HTERT RPE-1 (cell line): ENCODE results near the gene NEDD4.
"Not testable (repeated sequence)": the region's sequence is repeated elsewhere in the genome, so short reads cannot be mapped to it uniquely, and the experiment has no call there.

Experiments used
- in situ Hi-C: fragments of 300-500 bp; cut with MboI; formaldehyde crosslinking; loops from 4 replicates; pipeline ENCODE4 v1.14.3; 2020; ENCODE audit warnings: low sequenced_read_pairs

NEDD4 gene

DNA sequence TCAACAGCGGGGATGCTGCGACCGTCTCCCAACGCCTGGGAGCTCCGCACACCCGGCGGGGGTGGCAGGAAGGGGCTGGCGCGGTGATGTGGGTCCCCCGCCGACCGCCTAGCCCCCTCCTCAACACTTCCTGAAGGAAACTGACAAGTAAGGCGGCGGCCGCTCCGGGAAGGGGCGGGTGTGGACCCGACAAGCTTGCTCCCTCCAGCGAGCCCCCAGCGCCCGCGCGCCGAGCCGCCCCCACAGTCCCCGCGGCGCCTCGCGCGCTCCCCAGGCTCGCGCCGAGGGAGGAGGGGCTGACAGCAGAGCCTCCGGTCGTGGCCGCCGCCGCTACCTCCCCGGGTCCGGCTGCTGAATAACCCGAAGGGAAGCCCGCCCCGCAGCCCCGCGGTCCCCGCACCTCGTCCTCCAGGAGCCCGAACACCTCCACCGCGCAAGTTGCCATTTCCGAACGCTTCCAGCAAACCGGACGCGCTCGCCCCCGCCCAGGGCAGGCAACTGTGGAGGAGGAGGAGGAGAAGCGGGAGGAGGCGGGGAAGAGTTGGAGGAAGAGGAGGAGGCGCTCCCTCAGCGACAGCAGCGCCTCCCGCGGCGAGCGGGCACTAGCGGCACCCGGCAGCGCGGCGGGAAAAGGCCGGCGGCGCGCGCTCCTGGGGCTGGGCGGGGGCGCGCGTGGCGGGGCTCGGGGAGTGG lies at the start of gene NEDD4:
NEDD4 (minus strand) TSS at position 502 of the 693 bp plus-strand sequence; CDS start at position 445, 57 bp downstream.
- in situ Hi-C loops: no loop called here

GRCh38 chr15:56042498-56042897 lies 49.1 kb upstream of the NEDD4 start:
- in situ Hi-C loops: no loop called here

DNA sequence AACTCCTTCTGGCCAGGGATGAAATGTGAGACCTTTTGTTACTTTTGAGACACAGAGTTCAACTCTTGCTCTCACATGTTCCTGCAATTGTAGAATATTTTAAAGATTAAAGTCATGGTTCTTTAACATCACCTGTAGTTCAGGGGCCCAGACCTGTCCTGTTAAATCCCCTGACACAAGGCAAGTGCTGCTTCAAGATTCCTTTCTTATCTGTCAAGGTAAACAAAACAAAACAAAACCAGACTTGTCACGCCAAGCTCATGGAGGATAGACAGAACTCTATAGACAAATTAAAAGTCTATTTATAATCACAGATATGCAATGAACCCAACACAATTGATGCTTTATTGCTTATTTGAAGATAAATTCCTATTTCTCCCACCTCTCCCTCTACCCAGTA lies 48.6 kb upstream of the NEDD4 start:
- in situ Hi-C loops: no loop called here

- in situ Hi-C loops: no loop called here
Measured at GRCh38 chr15:56040081-56041035, 46.9 kb upstream of the NEDD4 start.

DNA sequence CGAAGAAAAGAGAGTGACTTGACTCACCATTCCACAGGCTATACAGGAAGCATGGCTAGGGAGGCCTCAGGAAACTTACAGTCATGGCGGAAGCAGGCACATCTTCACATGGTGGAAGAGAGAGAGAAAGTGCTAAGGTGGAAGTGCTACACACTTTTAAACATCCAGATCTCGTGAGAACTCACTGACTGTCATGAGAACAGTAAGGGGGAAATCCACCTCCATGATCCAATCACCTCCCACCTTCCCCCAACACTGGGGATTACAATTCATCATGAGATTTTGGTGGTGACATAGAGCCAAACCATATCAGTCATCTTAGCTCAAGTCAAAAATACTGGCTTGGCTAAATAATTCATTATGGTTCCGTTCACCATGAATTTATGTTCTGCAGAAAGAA lies 45.3 kb upstream of the NEDD4 start:
- in situ Hi-C loops: no loop called here

- in situ Hi-C loops: no loop called here
Measured at GRCh38 chr15:56038015-56038414, 44.6 kb upstream of the NEDD4 start.

DNA sequence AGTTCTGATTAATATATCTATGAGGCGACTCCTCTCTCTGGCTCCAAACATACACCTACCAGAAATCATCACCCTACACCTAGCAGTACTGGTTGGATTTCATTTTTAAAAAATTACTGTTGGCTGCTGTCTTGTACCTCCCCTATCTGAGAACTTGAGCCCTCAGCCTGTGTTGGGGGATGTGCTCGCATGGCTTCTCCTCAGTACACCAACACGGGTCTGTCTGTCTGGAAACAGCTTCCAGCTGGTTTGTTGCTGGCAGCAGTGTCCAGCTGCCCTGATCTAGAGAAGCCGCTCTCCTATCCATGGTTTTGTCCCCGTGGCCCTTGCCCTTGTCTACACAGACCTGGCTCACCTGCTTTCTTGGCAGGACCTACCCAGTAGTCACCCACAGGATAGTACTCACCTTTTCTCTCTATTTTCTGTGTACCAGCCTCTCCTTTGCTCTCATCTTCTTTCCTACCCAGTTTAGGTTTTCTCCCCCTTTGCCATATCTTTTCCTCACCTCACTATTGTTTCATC lies 43.2 kb upstream of the NEDD4 start:
- in situ Hi-C loops: no loop called here

GRCh38 chr15:56035166-56035565 lies 41.8 kb upstream of the NEDD4 start:
- in situ Hi-C loops: no loop called here

DNA sequence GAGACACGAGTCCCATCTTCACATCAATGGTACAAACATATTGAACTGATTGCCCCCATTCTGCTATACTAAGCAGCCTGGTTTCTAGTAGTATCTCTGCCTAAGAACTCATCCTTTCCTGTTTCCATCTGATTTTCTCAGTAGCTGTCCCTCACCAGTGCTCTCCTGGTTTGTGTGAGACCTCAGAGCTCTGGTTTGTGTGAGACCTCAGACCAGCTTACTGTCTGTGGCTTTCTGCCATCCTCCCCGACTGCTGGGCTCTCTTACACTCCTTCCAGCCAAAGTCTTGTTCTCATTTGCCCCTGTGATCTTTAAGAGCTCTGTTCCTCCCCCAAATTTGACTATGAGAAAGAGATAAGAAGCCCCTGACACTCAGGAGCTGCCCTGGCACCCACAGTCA lies 41.1 kb upstream of the NEDD4 start:
- in situ Hi-C loops: no loop called here

DNA sequence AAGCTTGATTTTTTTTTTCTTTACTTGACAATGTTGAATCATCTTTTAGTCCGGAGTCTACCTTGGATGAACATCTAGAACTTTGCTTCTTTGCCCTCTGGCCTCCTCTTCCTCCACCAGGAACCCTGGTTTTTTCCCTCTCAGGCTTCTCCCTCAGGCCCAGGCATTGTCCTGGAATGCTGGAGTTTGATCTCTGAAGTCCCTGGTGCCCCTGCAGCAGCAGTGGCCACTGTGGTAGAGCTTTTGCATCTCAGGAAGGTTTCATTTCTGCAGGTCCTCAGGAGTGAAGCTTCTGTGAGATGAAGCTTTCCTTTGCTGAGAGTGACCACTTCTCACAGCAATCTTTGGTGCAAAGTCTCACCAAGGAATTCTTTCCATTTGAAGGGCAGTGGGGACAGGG lies 39.0 kb upstream of the NEDD4 start:
- in situ Hi-C loops: no loop called here

GRCh38 chr15:56031836-56032235 lies 38.4 kb upstream of the NEDD4 start:
- in situ Hi-C loops: no loop called here

DNA sequence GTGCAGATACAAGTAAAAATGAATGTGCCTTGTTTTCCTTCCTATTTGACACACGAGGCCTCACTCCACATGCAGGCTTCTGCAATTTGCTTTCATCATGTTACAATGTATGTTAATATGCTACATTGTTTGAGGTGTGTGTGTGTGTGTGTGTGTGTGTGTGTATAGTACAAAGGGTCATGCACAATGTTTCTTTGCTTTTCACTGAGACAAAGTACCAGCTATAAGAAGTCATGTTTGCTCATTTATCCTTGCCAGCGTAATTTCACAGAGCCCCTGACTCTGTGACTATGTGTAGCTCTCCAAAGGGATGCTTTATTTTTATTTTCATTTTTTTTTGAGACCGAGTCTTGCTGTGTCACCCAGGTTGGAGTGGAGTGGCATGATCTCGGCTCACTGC lies 38.0 kb upstream of the NEDD4 start:
- in situ Hi-C loops: no loop called here

DNA sequence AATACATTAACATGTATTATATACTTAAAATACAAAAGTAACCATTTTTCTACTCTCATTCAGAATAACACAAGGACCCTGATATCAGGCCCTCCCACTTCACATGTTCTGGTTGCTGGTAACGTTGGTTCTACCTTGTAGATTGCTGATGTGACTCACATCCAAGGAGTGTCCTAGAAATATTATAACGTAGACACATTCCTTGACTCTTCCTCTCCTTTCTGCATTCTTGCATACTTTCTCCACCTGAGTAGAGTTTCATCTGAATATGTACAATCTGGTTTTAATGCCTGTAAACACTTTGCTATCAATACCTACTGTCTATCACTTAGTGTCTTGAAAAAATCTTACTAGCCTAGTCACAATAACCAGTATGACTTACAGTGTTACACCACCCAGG lies 35.0 kb upstream of the NEDD4 start:
- in situ Hi-C loops: no loop called here

DNA sequence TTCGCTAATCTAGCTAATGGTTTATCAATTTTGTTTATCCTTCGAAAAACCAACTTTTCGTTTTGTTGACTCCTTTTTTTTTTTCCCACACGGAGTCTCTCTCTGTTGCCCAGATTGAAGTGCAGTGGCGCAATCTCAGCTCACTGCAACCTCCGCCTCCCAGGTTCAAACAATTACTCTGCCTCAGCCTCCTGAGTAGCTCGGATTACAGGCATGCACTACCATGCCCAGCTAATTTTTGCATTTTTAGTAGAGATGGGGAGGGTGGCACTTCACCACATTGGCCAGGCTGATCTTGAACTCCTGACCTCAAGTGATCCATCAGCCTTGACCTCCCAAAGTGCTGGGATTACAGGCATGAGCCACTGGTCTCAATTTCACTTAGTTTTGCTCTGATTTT lies 29.7 kb upstream of the NEDD4 start:
- in situ Hi-C loops: not testable (repeated sequence)

DNA sequence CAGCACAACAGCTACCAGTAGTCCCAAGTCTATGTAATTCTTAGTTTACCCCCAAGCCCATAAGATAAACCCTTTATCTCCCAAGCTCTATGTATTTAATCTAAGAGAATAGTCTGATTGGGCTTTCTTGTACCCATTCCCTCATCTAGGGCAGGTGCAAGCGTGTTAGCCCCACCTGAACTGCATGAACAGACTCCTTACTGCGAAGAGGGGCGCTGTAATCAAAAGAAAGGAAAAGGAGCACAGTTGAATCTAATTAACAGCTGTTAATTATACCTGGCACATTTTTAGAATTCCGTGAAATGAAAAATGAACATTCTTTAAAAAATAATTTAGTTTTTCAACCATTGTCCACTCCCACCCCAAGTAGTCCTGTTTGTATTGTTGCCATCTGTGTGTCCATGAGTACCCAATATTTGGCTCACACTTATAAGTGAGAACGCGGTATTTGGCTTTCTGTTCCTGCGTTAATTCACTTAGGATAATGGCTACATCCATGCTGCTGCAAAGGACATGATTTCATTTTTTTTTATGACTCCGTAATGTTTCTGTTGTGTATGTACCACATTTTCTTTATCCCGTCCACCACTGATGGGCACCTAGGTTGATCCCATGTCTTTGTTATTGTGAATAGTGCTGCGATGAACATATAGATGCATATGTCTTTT lies 26.5 kb upstream of the NEDD4 start:
- in situ Hi-C loops: no loop called here

GRCh38 chr15:56019060-56019793 lies 25.8 kb upstream of the NEDD4 start:
- in situ Hi-C loops: no loop called here

DNA sequence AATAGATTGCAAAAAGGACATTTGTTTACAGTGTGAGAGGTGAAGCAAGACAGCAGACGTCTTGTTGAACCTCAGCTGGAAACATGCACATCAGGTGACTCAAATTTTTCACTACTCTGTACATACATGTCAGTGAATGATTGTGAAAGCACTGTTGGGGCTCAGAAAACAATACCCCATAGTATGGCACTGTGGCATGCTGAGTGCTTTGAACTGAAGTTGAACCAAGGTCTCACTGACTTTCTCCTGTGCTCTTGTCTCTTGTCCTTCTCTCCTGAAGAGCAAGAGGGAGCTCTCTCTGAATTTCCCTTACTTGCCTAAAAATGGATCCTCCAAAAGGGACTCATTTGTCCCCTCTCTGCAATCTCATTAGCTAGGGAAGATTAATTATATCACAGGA lies 24.5 kb upstream of the NEDD4 start:
- in situ Hi-C loops: no loop called here

- in situ Hi-C loops: no loop called here
Measured at GRCh38 chr15:56017511-56017910, 24.1 kb upstream of the NEDD4 start.

- in situ Hi-C loops: no loop called here
Measured at GRCh38 chr15:56016281-56016680, 22.9 kb upstream of the NEDD4 start.

DNA sequence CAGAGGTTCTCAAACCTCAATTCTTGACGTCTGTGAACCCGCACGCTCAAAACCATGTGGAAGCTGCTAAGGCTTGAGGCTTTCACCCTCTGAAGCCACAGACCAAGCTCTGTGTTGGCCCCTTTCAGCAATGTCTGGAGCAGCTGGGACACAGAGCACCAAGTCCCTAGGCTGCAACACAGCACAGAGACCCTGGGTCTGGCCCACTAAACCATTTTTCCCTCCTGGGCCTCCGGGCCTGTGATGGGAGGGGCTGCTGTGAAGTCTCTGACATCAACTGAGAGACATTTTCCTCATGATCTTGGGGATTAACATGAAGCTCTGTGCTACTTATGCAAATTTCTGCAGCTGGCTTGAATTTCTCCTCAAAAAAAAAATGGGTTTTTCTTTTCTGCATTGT lies 21.3 kb upstream of the NEDD4 start:
- in situ Hi-C loops: no loop called here

GRCh38 chr15:56007053-56007452 lies 13.6 kb upstream of the NEDD4 start:
- in situ Hi-C loops: not testable (repeated sequence)
